Measurements from ENCODE around the gene ATP5F1E.

Gene ATP5F1E

DNA sequence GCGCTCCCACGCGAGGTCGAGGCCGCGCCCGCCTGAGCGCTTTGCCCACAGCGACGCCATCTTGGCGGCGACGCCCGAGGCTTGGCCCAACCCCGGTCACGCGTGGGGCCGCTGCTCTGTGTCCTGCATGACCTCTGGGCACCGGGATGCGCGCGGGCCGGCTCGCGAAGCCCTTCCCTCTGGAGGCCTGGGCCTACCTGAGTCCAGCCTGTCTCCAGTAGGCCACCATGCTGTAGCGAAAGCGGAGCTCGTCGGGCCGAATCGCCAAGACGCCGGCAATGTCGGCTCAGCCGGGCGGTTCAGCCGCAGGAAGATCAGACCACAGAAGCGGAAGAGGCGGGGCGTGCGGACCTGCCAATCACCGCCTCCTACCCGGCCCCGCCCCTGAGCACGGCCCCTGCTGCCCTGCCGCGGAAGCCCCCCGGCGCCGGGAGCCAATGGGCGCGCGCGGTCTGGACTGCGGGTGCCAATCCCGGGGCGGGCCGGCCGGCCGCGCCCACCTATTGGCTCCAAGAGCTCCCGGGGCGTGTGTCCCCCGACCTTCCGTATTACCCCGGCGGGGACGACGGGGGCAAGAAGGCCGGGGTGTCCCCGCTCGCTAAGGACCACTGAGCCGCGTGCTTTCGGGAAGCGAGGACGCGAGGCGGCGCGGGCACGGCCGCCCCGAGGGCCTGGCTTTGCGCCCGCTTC, at the start of gene ATP5F1E:
Gene ATP5F1E, minus strand, starts transcription at position 313 of the 690 bp plus-strand sequence. Its CDS starts 84 bp downstream, at position 229.
- peak; percentile 98 for DNase-seq

DNA sequence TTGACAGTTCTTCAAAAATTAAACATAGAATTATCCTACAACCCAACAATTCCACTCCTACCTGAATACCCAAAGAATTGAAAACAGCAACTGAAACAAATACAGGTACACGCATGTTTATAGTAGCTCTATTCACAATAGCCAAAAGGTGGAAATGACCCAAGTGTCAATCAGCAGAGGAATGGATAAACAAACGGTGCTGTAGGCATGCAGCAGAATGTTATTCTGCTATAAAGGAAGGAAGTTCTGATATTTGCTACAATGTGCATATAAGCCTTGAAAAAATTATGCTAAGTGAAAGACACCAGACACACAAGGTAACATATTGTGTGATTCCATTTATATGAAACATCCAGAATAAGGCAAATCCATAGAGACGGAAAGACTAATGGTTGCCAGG, 48.9 kb upstream of the ATP5F1E start:
- DNase-seq, result no peak

DNA sequence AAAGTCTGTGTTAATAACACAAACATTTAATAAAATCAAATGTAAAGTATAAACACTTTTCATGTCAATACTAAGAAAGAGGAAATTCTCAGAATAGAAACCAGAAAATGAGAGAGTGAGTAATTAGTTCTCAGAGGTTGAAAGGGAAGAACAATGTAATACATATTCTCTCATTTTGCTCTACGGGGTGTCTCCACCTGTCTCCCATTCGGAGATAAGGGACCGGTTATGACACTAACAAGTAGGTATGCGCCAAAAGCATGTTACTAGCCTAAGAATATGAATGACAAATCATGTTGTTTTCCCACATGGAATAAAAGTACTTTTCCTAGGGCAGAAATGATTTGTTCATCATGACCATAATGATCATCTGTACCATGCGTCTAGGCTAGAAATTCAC, 46.1 kb upstream of the ATP5F1E start:
- no peak for DNase-seq

- DNase-seq, result no peak
These were observed 45.6 kb upstream of the ATP5F1E start for GRCh38 chr20:59077705-59078104.

- no peak for DNase-seq
These were observed 43.9 kb upstream of the ATP5F1E start for GRCh38 chr20:59075934-59076508.

GRCh38 chr20:59074456-59074855, 42.3 kb upstream of the ATP5F1E start:
- no peak for DNase-seq

GRCh38 chr20:59073582-59073981, 41.4 kb upstream of the ATP5F1E start:
- no peak for DNase-seq

DNA sequence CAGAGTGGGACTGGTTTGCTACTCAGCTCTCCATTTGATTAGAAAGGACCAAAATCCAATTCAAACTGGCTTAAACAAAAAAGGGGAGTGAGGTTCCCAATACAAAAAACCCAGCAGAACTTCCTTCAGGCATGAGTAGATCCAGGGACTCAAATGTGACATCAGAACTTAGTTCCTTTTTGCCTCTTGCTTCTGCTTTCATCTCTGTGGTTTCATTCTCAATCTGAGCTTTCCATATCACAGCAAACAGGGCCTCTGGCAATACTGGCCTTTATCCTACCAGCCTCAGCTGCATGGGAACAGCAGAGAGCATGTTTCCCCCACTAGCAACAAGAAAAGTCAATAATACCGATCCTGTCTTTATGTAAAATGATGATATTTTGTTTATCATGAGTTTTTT, 39.1 kb upstream of the ATP5F1E start:
- DNase-seq, result no peak

DNA sequence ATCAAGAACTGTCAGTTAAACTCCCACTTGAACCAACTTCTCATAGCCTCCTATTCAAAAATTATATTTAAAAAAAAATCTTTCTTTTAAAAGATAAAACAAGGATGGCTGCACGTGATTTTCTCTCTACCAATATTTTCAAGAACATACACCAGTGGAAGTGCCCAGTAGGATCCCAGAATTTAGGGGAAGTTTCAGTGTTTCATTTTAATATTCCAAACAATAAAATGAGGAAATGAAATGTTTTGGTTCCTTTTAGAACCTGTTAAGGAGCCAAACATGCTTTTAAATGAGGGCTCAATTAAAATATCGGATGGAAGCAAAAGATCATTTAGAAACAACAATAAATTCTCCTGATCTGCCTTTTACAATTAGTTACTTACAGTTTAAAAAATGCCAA, 36.9 kb upstream of the ATP5F1E start:
- DNase-seq, result no peak

- no peak for DNase-seq
These were observed 36.4 kb upstream of the ATP5F1E start for GRCh38 chr20:59068534-59068933.

DNA sequence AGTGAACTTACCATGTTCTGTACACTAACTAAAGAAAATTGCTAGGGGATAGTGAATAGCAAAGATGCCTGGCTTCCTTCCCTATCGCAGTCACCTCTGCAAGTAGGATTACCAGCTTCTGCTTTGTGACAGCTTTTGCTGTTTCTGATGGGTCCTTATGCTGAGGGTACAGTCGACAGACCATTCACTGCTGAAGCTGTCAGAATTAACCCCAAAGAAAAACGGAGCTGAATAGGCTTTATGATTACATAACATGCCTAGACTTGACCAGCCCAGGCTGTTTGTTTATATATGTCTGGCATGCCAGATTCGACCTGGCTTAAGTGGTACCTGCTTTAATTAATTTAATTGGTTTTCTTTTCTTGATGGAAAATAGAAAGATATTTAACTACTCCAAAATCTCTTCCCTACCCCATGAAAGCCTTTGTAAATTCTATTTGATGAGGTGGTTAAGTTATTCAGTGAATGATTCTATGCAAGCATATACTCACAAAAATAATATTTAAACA, 32.1 kb upstream of the ATP5F1E start:
- DNase-seq, result no peak

- no peak for DNase-seq
These were observed 31.5 kb upstream of the ATP5F1E start for GRCh38 chr20:59063358-59064213.

GRCh38 chr20:59062081-59062480, 29.9 kb upstream of the ATP5F1E start:
- no peak for DNase-seq

DNA sequence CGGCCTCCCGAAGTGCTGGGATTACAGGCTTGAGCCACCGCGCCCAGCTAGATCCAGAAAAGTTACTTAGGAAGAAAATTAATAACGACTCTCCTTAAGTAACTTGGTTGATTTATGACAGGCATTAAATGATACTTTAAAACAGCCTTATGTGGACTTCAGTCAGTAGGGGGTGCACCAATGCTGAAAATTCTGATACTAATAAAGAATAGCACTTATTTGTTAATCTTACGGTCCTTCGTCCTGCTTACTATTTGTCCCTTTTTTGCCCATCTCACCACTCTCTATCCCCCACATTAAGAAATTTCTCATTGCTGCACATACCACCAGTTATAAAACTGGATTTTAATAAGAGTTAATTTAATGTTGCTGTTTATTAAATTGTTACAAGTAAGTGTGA, 23.2 kb upstream of the ATP5F1E start:
- no peak for DNase-seq

DNA sequence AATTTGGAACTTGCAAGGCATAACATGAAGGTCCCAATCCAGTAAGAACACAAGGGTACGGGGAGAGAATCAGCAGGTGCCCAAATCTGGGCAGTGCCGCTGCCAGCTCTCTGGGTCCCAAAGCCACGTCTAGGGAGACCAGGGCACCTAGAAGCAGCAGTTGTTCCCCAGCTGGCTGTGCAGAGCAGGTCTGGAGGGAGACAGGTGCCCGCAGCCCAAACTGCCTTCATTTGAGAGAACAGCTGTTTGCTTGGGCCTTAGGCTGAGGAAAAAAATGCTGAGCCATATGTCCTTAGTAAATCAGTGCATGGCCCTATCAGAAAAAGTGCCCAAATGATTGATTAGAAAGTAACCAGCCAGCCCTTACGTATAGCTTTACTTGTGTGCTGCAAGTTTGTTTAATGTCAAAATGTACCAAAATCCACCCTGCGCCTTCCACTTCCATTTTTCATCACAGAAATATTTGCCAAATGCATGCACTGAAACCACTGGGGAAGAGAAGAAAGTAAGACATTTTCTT, 19.6 kb upstream of the ATP5F1E start:
- DNase-seq, result no peak

GRCh38 chr20:59050437-59050836, 18.3 kb upstream of the ATP5F1E start:
- DNase-seq, result no peak

DNA sequence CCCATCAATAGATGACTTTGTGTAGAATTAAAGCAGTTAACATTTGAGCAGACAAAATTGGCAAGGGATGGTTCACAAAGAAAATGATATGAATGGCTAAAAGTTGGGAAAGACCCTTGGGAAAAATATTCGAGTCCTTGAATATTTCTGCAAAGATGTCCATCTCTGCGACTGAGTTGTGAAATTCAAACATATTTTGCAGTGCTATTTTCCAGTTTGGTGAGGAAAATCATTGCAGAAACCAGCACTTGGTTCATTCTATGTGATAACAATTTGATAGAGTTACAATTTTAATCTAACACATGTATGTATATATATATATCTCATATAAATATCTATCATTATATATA, 16.5 kb upstream of the ATP5F1E start:
- no peak for DNase-seq

DNA sequence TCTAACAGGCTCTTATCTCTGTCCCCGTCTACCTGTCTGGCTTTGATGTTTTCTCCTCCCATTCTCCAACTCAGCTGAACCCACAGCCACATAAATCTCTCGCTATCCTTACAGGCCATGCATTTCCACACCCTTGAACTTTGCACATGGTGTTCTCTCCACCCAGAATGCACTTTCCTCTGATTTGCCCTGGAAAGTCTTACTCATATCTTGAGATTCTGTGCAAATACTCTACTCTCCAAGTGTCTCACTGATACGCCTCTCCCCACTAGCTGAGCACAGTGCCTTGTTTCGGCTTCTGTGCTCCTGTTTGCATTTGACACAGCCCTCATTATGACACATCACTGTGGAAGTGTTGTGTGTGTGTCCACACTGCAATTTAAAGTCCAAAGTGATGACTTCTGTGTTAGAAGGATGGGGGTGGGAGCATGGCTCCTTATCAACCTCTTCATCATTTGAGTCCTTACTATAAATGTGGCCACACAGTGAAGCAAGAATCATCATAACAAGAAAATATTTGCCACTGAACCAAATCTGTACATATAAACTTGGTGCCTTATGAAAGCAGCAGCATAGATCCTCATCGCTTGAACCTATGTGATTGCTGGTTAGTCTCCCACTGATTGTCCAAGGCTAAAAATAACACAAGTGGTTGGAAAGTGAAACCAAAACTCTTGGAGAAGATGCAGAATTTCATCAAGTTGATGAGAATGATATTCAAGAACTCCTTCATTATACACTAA, 16.0 kb upstream of the ATP5F1E start:
- no peak for DNase-seq

DNA sequence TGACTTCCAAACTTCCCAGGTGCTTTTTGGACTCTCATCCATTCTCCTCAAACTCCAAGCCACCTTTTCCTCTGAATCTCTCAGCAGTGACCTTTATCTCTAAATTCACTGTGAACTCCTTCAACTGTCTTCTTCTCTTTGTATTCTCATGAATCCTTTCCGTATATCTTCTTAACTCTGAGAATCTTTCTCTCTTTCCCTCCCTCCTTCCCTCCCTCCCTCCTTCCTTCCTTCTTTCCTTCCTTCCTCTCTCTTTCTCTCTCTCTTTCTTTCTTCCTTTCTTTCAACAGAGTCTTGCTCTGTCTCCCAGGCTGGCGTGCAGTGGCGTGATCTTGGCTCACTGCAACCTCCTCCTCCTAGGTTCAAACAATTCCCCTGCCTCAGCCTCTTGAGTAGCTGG, 14.7 kb upstream of the ATP5F1E start:
- DNase-seq, result no peak

DNA sequence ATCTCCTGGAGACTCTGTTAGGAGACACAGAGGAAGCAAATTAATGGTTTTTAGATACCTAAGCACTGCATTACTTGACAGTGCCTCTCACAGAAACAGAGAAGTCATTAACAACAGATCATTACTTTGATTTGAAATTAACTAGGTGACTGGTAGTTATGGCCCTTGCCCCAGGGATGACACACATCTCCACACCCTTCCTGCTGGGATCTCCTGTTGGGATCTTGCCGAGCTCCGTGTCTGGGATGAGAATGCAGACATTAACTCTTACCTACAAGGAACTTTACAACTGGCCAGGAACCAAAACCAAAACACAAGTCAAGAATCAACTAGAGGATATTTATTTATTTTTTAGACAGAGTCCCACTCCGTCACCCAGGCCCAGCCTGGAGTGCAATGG, 12.7 kb upstream of the ATP5F1E start:
- DNase-seq, result no peak

- DNase-seq, result no peak
These were observed 12.2 kb upstream of the ATP5F1E start for GRCh38 chr20:59044295-59044694.

DNA sequence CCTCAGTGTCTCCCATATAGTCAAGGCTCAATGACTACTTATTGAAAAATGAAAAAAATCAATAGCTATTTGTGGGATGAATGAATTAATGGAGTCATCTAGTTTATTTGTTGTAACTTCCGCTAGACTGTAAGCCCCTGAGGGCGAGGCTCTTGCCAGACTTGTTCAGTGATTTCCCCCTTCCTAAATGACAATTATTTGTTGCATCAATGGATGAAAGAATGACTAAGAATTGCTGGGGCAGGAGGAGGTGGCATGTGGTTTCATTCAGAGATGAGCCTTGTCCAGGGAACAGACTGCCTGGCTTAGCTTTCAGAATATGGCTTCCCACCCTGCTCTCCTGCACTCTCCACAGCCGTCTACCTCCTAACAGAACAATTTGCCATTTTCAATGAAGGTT, 11.6 kb upstream of the ATP5F1E start:
- DNase-seq, result no peak

Data from stimulated activated CD4-positive, alpha-beta T cell treated with anti-CD3 and anti-CD28 coated beads, Interleukin-4, amount 100 ng/mL, for 1 hour (primary cell).